Endothelial cell of umbilical vein (primary cell): Measurements from ENCODE around the gene CERCAM. TPM values are rescaled to one million over a fixed set of nuclear protein-coding genes. Genes with fewer than 3 reads are reported as not detected.

Experiments used
- BruUV-seq: library from RNA; stranded (reverse); fragments of 400-500 nt; replicated peaks from 2 replicates; lab custom pipeline; 2021; lab: Mats Ljungman, UMichigan
- CTCF ChIA-PET: fragments of 300-600, 350-600 bp; sonication (Branson Sonifier 250); formaldehyde crosslinking; loops from one replicate; lab custom pipeline; 2021; ENCODE audit warnings: antibody characterized with exemption, inconsistent platforms; lab: Charles Lee
- POLR2A ChIA-PET: fragments of 300-600, 350-600 bp; sonication (Branson Sonifier 250); formaldehyde crosslinking; loops from one replicate; lab custom pipeline; 2021; ENCODE audit warnings: antibody characterized with exemption, inconsistent platforms; lab: Charles Lee
- DNase-seq: peaks from one replicate; pipeline ENCODE4 v3.0.0-alpha.2; 2011; ENCODE audit warnings: low read depth, low spot score
- FAIRE-seq: peaks from 2 replicates; lab custom pipeline; 2011; peaks lifted over from hg19 to GRCh38; lab: Jason Lieb, UNC
- H2AFZ ChIP-seq: 2 replicates; pipeline ENCODE4 v1.6.0; 2012; ENCODE audit warnings: low read depth, low read length, control low read depth, inconsistent platforms
- H3K27ac ChIP-seq: 2 replicates; pipeline ENCODE4 v1.5.1; 2011; ENCODE audit warnings: low read depth, mild to moderate bottlenecking, control low read depth, low read length, moderate library complexity; ENCODE audit not compliant: insufficient read depth
- H3K27me3 ChIP-seq, 2 experiments: 2 replicates each; pipeline versions ENCODE4 v1.6.0 to v1.6.1; 2011; ENCODE audit warnings: low read length in 2 of 2, mixed read lengths in 1 of 2; ENCODE audit not compliant: control insufficient read depth in 2 of 2, insufficient read depth in 2 of 2
- H3K36me3 ChIP-seq, 2 experiments: 2 replicates in 1 of 2; 3 replicates in 1 of 2; pipeline ENCODE4 v1.5.1; 2011; ENCODE audit warnings: low read length in 2 of 2, mild to moderate bottlenecking in 1 of 2, moderate library complexity in 1 of 2; ENCODE audit not compliant: control insufficient read depth in 2 of 2, insufficient read depth in 2 of 2; ENCODE audit errors: extremely low read depth in 1 of 2
- H3K4me1 ChIP-seq: 3 replicates; pipeline ENCODE4 v1.5.1; 2011; ENCODE audit warnings: mild to moderate bottlenecking, low read length; ENCODE audit not compliant: control insufficient read depth, insufficient read depth; ENCODE audit errors: extremely low read depth
- H3K4me2 ChIP-seq: 2 replicates; pipeline ENCODE4 v1.6.1; 2011; ENCODE audit warnings: low read length, control low read depth, mixed read lengths; ENCODE audit not compliant: insufficient read depth
- H3K4me3 ChIP-seq, 3 experiments: fragments of 200-600 bp in 1 of 3; sonication (generic), shearing (Covaris generic) in 1 of 3; replicated peaks in 1 of 3; 2 replicates each; pipeline ENCODE4 v1.5.1; 2011 to 2016; ENCODE audit warnings: control low read depth in 3 of 3, low read length in 3 of 3, mild to moderate bottlenecking in 2 of 3, inconsistent platforms in 1 of 3, low read depth in 1 of 3, moderate library complexity in 1 of 3; ENCODE audit not compliant: insufficient read depth in 1 of 3
- H3K79me2 ChIP-seq: 2 replicates; pipeline ENCODE4 v1.6.0; 2012; ENCODE audit warnings: low read length, inconsistent platforms; ENCODE audit not compliant: control insufficient read depth, insufficient read depth
- H3K9ac ChIP-seq: replicated peaks from 2 replicates; pipeline ENCODE3; 2011; ENCODE audit warnings: low read length, control low read depth; ENCODE audit not compliant: insufficient read depth; ENCODE audit errors: extremely low read depth
- H3K9me1 ChIP-seq: replicated peaks from 3 replicates; pipeline ENCODE4 v1.6.0; 2011; ENCODE audit warnings: mild to moderate bottlenecking, low read length; ENCODE audit not compliant: control insufficient read depth, insufficient read depth; ENCODE audit errors: extremely low read depth
- H3K9me3 ChIP-seq: replicated peaks from 2 replicates; pipeline ENCODE4 v1.5.1; 2012; ENCODE audit warnings: low read length, inconsistent platforms; ENCODE audit not compliant: control insufficient read depth, insufficient read depth
- H4K20me1 ChIP-seq: replicated peaks from 2 replicates; pipeline ENCODE3; 2011; ENCODE audit warnings: mild to moderate bottlenecking, low read length; ENCODE audit not compliant: control insufficient read depth, insufficient read depth; ENCODE audit errors: extremely low read depth
- EZH2 ChIP-seq: IDR thresholded peaks from 2 replicates; pipeline ENCODE4 v1.6.1; 2012; ENCODE audit warnings: borderline replicate concordance, low read depth, mild to moderate bottlenecking, moderate library complexity, low read length, inconsistent platforms; ENCODE audit not compliant: severe bottlenecking
- FOS ChIP-seq: IDR thresholded peaks from 2 replicates; pipeline ENCODE4 v1.6.1; 2011; ENCODE audit warnings: mild to moderate bottlenecking, low read length, moderate library complexity, borderline replicate concordance; ENCODE audit not compliant: insufficient read depth
- GATA2 ChIP-seq: IDR thresholded peaks from 2 replicates; pipeline ENCODE4 v1.7.0; 2011; ENCODE audit warnings: low read depth, mild to moderate bottlenecking, moderate library complexity, mixed read lengths, low read length; ENCODE audit not compliant: insufficient read length, insufficient read depth
- JUN ChIP-seq: IDR thresholded peaks from 2 replicates; pipeline ENCODE4 v1.6.1; 2011; ENCODE audit warnings: borderline replicate concordance, low read depth; ENCODE audit not compliant: insufficient read length, insufficient read depth
- MYC ChIP-seq: IDR thresholded peaks from one replicate; pipeline ENCODE4 v1.6.1; 2011; ENCODE audit warnings: mild to moderate bottlenecking, low read depth, low read length
- POLR2A ChIP-seq: IDR thresholded peaks from 2 replicates; pipeline ENCODE4 v1.6.1; 2012; ENCODE audit warnings: low read depth, mild to moderate bottlenecking, control low read depth, low read length
- POLR2AphosphoS5 ChIP-seq: IDR thresholded peaks from 2 replicates; pipeline ENCODE4 v1.6.1; 2012; ENCODE audit warnings: low read depth, mild to moderate bottlenecking, control low read depth, low read length, moderate library complexity; ENCODE audit not compliant: insufficient read depth
- dilution Hi-C: fragments of 300-500 bp; cut with MboI; formaldehyde crosslinking; loops from one replicate; pipeline ENCODE4 v1.15.0; 2019; ENCODE audit warnings: low sequenced_read_pairs; ENCODE audit not compliant: extremely low pct_ligation_motif_present
- intact Hi-C: fragments of 100-400 bp; cut with micrococcal nuclease; formaldehyde crosslinking; loops from one replicate; pipeline ENCODE4 v1.10.0; 2022
- polyA plus RNA-seq, 4 experiments: library from polyadenylated mRNA; depleted of rRNA in 3 of 4; stranded (reverse) in 3 of 4; unstranded in 1 of 4; fragments of >200 nt; gene quantifications; 2 replicates each; pipeline versions ENCODE4 v1.2.1 to v1.2.3, GENCODE V29; 2011 to 2012; ENCODE audit warnings: missing spikeins in 1 of 4
- total RNA-seq: library from RNA; stranded (reverse); gene quantifications from 2 replicates; pipeline ENCODE4 v1.2.3, GENCODE V29; 2021
- TF ChIP-seq, protein P1 (sequence below): IDR thresholded peaks from 2 replicates; pipeline ENCODE4 v1.6.1; 2011; ENCODE audit not compliant: insufficient read depth, insufficient read length
- TF ChIP-seq, protein P2 (sequence below), 2 donors: IDR thresholded peaks; 1 replicate in 1 of 2; 2 replicates in 1 of 2; pipeline ENCODE4 v1.5.1; 2011; ENCODE audit warnings: low read length in 2 of 2, mild to moderate bottlenecking in 2 of 2, moderate library complexity in 2 of 2, control low read depth in 1 of 2, inconsistent platforms in 1 of 2, low read depth in 1 of 2; ENCODE audit not compliant: insufficient read depth in 1 of 2; ENCODE audit errors: extremely low read depth in 1 of 2

CERCAM gene
- total and polyA plus RNA-seq, 2 donors (not counting 3 experiments of a cell fraction or from before 2014, with no cell fraction given), result 47.9 to 77.8 TPM

DNA sequence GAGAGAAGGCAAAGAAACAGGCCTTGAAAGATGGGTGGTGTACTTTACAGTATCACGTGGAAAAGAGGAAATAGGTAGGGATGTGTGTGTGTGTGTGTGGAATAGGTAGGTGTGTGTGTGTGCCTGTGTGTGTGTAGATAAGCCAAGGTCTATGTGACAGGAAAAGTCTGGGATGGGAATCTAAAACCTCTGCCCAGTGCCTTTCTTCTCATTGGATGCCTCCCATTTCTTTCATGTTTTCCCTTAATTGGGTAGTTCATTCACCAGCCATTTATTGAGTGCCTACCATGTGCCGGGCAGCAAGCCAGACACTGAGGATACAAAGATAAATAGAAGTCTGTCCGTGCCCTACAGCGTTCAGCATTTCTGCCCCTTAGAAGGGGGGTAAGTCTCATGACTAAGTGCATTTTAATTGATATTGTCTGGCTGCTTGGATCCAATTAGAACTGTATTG lies 48.4 kb upstream of the CERCAM start:
- dilution Hi-C loops (no loop called here), intact Hi-C loops (no loop called here)
- TF ChIP-seq, protein P1, sequence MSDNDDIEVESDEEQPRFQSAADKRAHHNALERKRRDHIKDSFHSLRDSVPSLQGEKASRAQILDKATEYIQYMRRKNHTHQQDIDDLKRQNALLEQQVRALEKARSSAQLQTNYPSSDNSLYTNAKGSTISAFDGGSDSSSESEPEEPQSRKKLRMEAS, result no peak
- TF ChIP-seq POLR2AphosphoS5 (no peak), MYC (peak; percentile 19)
- peaks cover 17% of the 10 kb centered on the region for H3K4me1 ChIP-seq
- H3K27me3 ChIP-seq, result no peaks in the 10 kb centered on the region
- peaks cover 0 to 3% of the 10 kb centered on the region in 2 experiments for H3K36me3 ChIP-seq
- no peaks in the 10 kb centered on the region for H3K9me1 ChIP-seq
- FAIRE-seq (no peak), DNase-seq (peak; percentile 60)
- BruUV-seq, result no TSS peak
- H2AFZ ChIP-seq, result no peak overlapping the region
- peak overlapping the region; percentile 87 for H3K9ac ChIP-seq
- no peaks in the 10 kb centered on the region for H4K20me1 ChIP-seq
- H3K4me3 ChIP-seq, result peak overlapping the region in 2 of 3 experiments; percentile 87 to 95
- H3K27ac ChIP-seq, result peak overlapping the region; percentile 82
- peaks cover 48% of the 10 kb centered on the region for H3K79me2 ChIP-seq
- peak overlapping the region; percentile 68 for H3K4me2 ChIP-seq
- H3K9me3 ChIP-seq, result no peaks in the 10 kb centered on the region
- ChIA-PET POLR2A (interaction anchor here (1.7 kb wide), 1 partner anchor 180 kb away, joined by 6 read pairs; the partner anchor contains the start of gene SPTAN1), CTCF (interaction anchor here (1.8 to 3.8 kb wide), 5 partner anchors 10 to 48 kb away, joined by 4 to 50 read pairs (median 10); partner anchors contain the start of gene CERCAM)

DNA sequence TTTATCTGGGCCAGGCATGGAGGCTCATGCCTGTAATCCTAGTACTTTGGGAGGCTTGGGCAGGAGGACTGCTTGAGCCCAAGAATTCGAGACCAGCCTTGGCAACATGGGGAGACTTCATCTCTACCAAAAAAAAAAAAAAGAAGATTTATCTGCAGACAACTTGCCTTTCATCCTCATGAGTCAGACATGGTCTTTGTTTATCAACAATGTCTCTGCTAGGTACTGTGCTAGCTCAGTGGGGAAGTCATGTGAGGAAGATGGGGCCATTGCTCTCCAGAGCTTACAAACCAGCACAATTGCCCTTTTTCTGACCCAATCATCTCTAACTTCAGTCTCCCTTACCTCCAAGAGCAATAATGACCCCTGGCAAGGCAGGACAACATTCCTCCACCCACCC lies 47.9 kb upstream of the CERCAM start:
- Histone ChIP-seq H3K4me3 (no peak overlapping the region), H3K9me1 (no peaks in the 10 kb centered on the region), H3K79me2 (peaks cover 48% of the 10 kb centered on the region), H3K9ac (no peak overlapping the region), H4K20me1 (no peaks in the 10 kb centered on the region), H3K9me3 (no peaks in the 10 kb centered on the region), H2AFZ (no peak overlapping the region), H3K27ac (peak overlapping the region; percentile 32), H3K4me2 (peak overlapping the region; percentile 68), H3K36me3 (peaks cover 0 to 3% of the 10 kb centered on the region in 2 experiments), H3K27me3 (no peaks in the 10 kb centered on the region), H3K4me1 (peaks cover 17% of the 10 kb centered on the region)
- dilution Hi-C loops (no loop called here), intact Hi-C loops (no loop called here)
- peak; percentile 15 for DNase-seq
- TF ChIP-seq FOS (no peak), GATA2 (no peak), EZH2 (no peak), POLR2A (no peak), MYC (no peak), POLR2AphosphoS5 (no peak), JUN (no peak)
- TF ChIP-seq, protein P1, result no peak
- TF ChIP-seq, protein P2, sequence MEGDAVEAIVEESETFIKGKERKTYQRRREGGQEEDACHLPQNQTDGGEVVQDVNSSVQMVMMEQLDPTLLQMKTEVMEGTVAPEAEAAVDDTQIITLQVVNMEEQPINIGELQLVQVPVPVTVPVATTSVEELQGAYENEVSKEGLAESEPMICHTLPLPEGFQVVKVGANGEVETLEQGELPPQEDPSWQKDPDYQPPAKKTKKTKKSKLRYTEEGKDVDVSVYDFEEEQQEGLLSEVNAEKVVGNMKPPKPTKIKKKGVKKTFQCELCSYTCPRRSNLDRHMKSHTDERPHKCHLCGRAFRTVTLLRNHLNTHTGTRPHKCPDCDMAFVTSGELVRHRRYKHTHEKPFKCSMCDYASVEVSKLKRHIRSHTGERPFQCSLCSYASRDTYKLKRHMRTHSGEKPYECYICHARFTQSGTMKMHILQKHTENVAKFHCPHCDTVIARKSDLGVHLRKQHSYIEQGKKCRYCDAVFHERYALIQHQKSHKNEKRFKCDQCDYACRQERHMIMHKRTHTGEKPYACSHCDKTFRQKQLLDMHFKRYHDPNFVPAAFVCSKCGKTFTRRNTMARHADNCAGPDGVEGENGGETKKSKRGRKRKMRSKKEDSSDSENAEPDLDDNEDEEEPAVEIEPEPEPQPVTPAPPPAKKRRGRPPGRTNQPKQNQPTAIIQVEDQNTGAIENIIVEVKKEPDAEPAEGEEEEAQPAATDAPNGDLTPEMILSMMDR (IDR thresholded peaks at IDR 0.05; ENCODE audit: extremely low read depth in 1 of 2, insufficient read depth in 1 of 2, low read depth in 1 of 2, low read length in 2 of 2), result no peak
- no TSS peak for BruUV-seq
- POLR2A ChIA-PET, result no interaction called here
- CTCF ChIA-PET, result interaction anchor here (2.5 to 3.8 kb wide), 2 partner anchors 11 to 47 kb away, joined by 19 to 50 read pairs; partner anchors contain the start of gene CERCAM
- peak; percentile 75 for FAIRE-seq
